CD4-positive, alpha-beta T cell (primary cell): ENCODE data around the gene HMG20A. TPM values are rescaled to one million over a fixed set of nuclear protein-coding genes. Genes with fewer than 3 reads are reported as not detected.

Experiments used
- ATAC-seq: fragments of 200-7000 bp; cut with Tn5 transposase; one replicate; pipeline ENCODE4 v1.10.0; 2022; ENCODE audit warnings: mild to moderate bottlenecking; ENCODE audit not compliant: poor library complexity
- CTCF ChIA-PET: fragments of 350-600 bp; sonication (Branson Sonifier 250); formaldehyde crosslinking; loops from one replicate; lab custom pipeline; 2021; ENCODE audit warnings: antibody characterized with exemption, inconsistent platforms; lab: Charles Lee
- POLR2A ChIA-PET: fragments of 350-600 bp; sonication (Branson Sonifier 250); formaldehyde crosslinking; loops from one replicate; lab custom pipeline; 2021; ENCODE audit warnings: antibody characterized with exemption, inconsistent platforms; lab: Charles Lee
- DNase-seq, 14 experiments: peaks; one replicate each; pipeline ENCODE4 v3.0.0-alpha.2; 2013 to 2020; ENCODE audit warnings: mixed read lengths in 2 of 14
- H3K27ac ChIP-seq, 2 donors: one replicate each; pipeline versions ENCODE4 v1.5.1 to v1.7.0; 2013; ENCODE audit warnings: low read length in 2 of 2, low read depth in 1 of 2, mild to moderate bottlenecking in 1 of 2
- H3K27me3 ChIP-seq, 2 experiments: 1 replicate in 1 of 2; 2 replicates in 1 of 2; pipeline versions ENCODE4 v1.6.1 to v1.7.0; 2013; ENCODE audit warnings: low read length in 2 of 2, control low read depth in 1 of 2, mild to moderate bottlenecking in 1 of 2, moderate library complexity in 1 of 2; ENCODE audit not compliant: insufficient read depth in 2 of 2, control insufficient read depth in 1 of 2
- H3K36me3 ChIP-seq: one replicate; pipeline ENCODE4 v1.6.1; 2013; ENCODE audit warnings: low read length, control low read depth; ENCODE audit not compliant: insufficient read depth
- H3K4me1 ChIP-seq: one replicate; pipeline ENCODE4 v1.6.1; 2013; ENCODE audit warnings: low read length, control low read depth; ENCODE audit not compliant: insufficient read depth
- H3K4me3 ChIP-seq: one replicate; pipeline ENCODE4 v1.5.1; 2013; ENCODE audit warnings: mild to moderate bottlenecking, low read length, moderate library complexity
- H3K9me3 ChIP-seq, 2 experiments: 1 replicate in 1 of 2; 2 replicates in 1 of 2; pipeline versions ENCODE4 v1.6.1 to v1.7.0; 2013; ENCODE audit warnings: low read length in 2 of 2, mild to moderate bottlenecking in 2 of 2, control low read depth in 1 of 2, moderate library complexity in 1 of 2; ENCODE audit not compliant: control insufficient read depth in 1 of 2, insufficient read depth in 1 of 2
- H3K27ac Mint-ChIP-seq: one replicate; pipeline ENCODE4 v1.8.0; 2020; ENCODE audit warnings: mixed read lengths
- H3K27me3 Mint-ChIP-seq: one replicate; pipeline ENCODE4 v1.8.0; 2021; ENCODE audit warnings: mixed read lengths
- H3K36me3 Mint-ChIP-seq: one replicate; pipeline ENCODE4 v1.8.0; 2021; ENCODE audit warnings: low read depth, mixed read lengths
- H3K4me1 Mint-ChIP-seq: one replicate; pipeline ENCODE4 v1.8.0; 2021; ENCODE audit warnings: low read depth, mixed read lengths
- H3K4me3 Mint-ChIP-seq: one replicate; pipeline ENCODE4 v1.8.0; 2020; ENCODE audit warnings: mild to moderate bottlenecking, mixed read lengths
- H3K9me3 Mint-ChIP-seq: one replicate; pipeline ENCODE4 v1.8.0; 2020; ENCODE audit warnings: mixed read lengths
- CTCF ChIP-seq: fragments of 200-600 bp; IDR thresholded peaks from one replicate; pipeline ENCODE4 v1.8.0; 2022; ENCODE audit warnings: antibody characterized with exemption, mild to moderate bottlenecking
- intact Hi-C, 2 experiments: fragments of 100-400 bp; cut with DNase I in 1 of 2; cut with micrococcal nuclease in 1 of 2; formaldehyde crosslinking; loops; one replicate each; pipeline versions ENCODE4 v1.15.1 to v1.9.0; 2023 to 2025; cut with DNase I, micrococcal nuclease
- total RNA-seq, 174 experiments: library from RNA in 2 of 174; stranded (reverse) in 2 of 174; gene quantifications; one replicate each; pipeline ENCODE4 v1.2.3 and lab custom pipeline; 2021 to 2026

The HMG20A gene
- total RNA-seq, 2 experiments from 2014 or later: 16.2 to 20.0 TPM

- H3K4me1 Mint-ChIP-seq: no peaks in the 10 kb centered on the region
- CTCF ChIA-PET: no interaction called here
- no peaks in the 10 kb centered on the region for H3K27me3 Mint-ChIP-seq
Observed at GRCh38 chr15:77529394-77530159, 108.9 kb downstream of the HMG20A start.

GRCh38 chr15:77530576-77530975, 109.9 kb downstream of the HMG20A start:
- Mint-ChIP-seq H3K27ac (no peak overlapping the region), H3K9me3 (no peaks in the 10 kb centered on the region), H3K27me3 (no peaks in the 10 kb centered on the region), H3K4me1 (no peaks in the 10 kb centered on the region), H3K4me3 (no peak overlapping the region), H3K36me3 (no peaks in the 10 kb centered on the region)
- intact Hi-C loops: no loop called here
- H3K9me3 ChIP-seq: no peaks in the 10 kb centered on the region
- no peaks in the 10 kb centered on the region for H3K36me3 ChIP-seq
- no peaks in the 10 kb centered on the region for H3K4me1 ChIP-seq
- no peak overlapping the region for H3K4me3 ChIP-seq
- ChIA-PET CTCF (no interaction called here), POLR2A (no interaction called here)
- H3K27ac ChIP-seq: no peak overlapping the region
- ATAC-seq (no peak), DNase-seq (no peak)
- no peaks in the 10 kb centered on the region for H3K27me3 ChIP-seq
- TF ChIP-seq CTCF: no peak

More at GRCh38 chr15:77529394-77530159, 108.9 kb downstream of the HMG20A start:
- DNase-seq (no peak), ATAC-seq (no peak)
- no peak overlapping the region for H3K4me3 ChIP-seq
- no peaks in the 10 kb centered on the region for H3K4me1 ChIP-seq
- TF ChIP-seq CTCF: no peak
- no peak overlapping the region for H3K27ac ChIP-seq
- Mint-ChIP-seq H3K9me3 (no peaks in the 10 kb centered on the region), H3K27ac (no peak overlapping the region), H3K36me3 (no peaks in the 10 kb centered on the region), H3K4me3 (no peak overlapping the region)
- H3K9me3 ChIP-seq: no peaks in the 10 kb centered on the region
- no peaks in the 10 kb centered on the region for H3K36me3 ChIP-seq
- intact Hi-C loops: no loop called here
- H3K27me3 ChIP-seq: no peaks in the 10 kb centered on the region
- POLR2A ChIA-PET: no interaction called here

GRCh38 chr15:77531191-77532000, 110.7 kb downstream of the HMG20A start:
- DNase-seq (no peak), ATAC-seq (no peak)
- intact Hi-C loops: no loop called here
- Mint-ChIP-seq H3K4me1 (no peaks in the 10 kb centered on the region), H3K36me3 (no peaks in the 10 kb centered on the region), H3K9me3 (no peaks in the 10 kb centered on the region), H3K27ac (no peak overlapping the region), H3K27me3 (no peaks in the 10 kb centered on the region), H3K4me3 (no peak overlapping the region)
- no peak for TF ChIP-seq CTCF
- Histone ChIP-seq H3K27ac (no peak overlapping the region), H3K9me3 (no peaks in the 10 kb centered on the region), H3K4me1 (no peaks in the 10 kb centered on the region), H3K4me3 (no peak overlapping the region), H3K36me3 (no peaks in the 10 kb centered on the region), H3K27me3 (no peaks in the 10 kb centered on the region)
- ChIA-PET CTCF (no interaction called here), POLR2A (no interaction called here)
